ENCODE data around the gene ATG16L2. TPM values are rescaled to one million over a fixed set of nuclear protein-coding genes. Genes with fewer than 3 reads are reported as not detected.

The ATG16L2 gene
- total and polyA plus RNA-seq, 10 of the 15 experiments (the other 5 are each of a cell fraction or from before 2014, with no cell fraction given), result 1.9 to 67.7 (median 30.4) TPM

- Histone ChIP-seq H3K4me2 (ENCODE audit: control insufficient read depth, insufficient read depth) (peak overlapping the region; percentile 63; the same call in 1 of the 2 replicates), H3K27ac (ENCODE audit: control insufficient read depth, insufficient read depth) (peak overlapping the region; percentile 68)
- CTCF ChIA-PET, result interaction anchor here (1.5 to 15.0 kb wide), 4 partner anchors 26 to 60 kb away, joined by 5 to 469 read pairs (median 6); no protein-coding TSS in a partner anchor
Measured at GRCh38 chr11:72786305-72787215, 27.7 kb upstream of the ATG16L2 start.

More at GRCh38 chr11:72786305-72787215, 27.7 kb upstream of the ATG16L2 start:
- 97% methylated on average over 7 of the region's 8 CpGs for WGBS (ENCODE audit: insufficient coverage, insufficient replicate concordance, low lambda C conversion rate, missing lambda C conversion rate)
- no peak; the same call in 2 of the 3 replicates for ATAC-seq
- POLR2A ChIA-PET, result interaction anchor here (0.6 to 1.5 kb wide), 5 partner anchors 7 to 602 kb away, joined by 3 to 9 read pairs (median 5); no protein-coding TSS in a partner anchor
- H2AFZ ChIP-seq (ENCODE audit: control insufficient read depth, low read depth, low read length), result peak overlapping the region; percentile 57; the same call in 1 of the 2 replicates
- H3K4me3 ChIP-seq, result no peak overlapping the region
- H3K4me1 ChIP-seq (ENCODE audit: control insufficient read depth, insufficient read depth, low read length), result peaks cover 27% of the 10 kb centered on the region
- H3K9me3 ChIP-seq (replicated peaks; ENCODE audit: control insufficient read depth, insufficient read depth, low read length), result no peaks in the 10 kb centered on the region
- BruUV-seq (replicated peaks), result no TSS peak
- intact Hi-C loops (cut with micrococcal nuclease; ENCODE audit: unreplicated experiment), result no loop called here
- H3K36me3 ChIP-seq (ENCODE audit: control insufficient read depth in 2 of 2, insufficient read depth in 2 of 2, low read length in 1 of 2), result no peaks in the 10 kb centered on the region
- TF ChIP-seq KAT2A (conservative IDR thresholded peaks at IDR 0.05; ENCODE audit: control insufficient read depth, low read depth, low read length), result no peak
- TF ChIP-seq SPI1 (IDR thresholded peaks at IDR 0.05; ENCODE audit: borderline replicate concordance, insufficient read depth, low read depth, low read length), result 0 out of 2 replicates have a peak, but pooled peaks have one; percentile 3
- no peaks in the 10 kb centered on the region for H3K79me2 ChIP-seq (ENCODE audit: control insufficient read depth, insufficient read depth, low read length)
- H4K20me1 ChIP-seq (ENCODE audit: control insufficient read depth, insufficient read depth), result no peaks in the 10 kb centered on the region
- SMC1A ChIA-PET (ENCODE audit: uncharacterized antibody, unreplicated experiment), result interaction anchor here (0.6 to 1.9 kb wide), 7 partner anchors 24 to 61 kb away, joined by 3 to 8 read pairs (median 4); no protein-coding TSS in a partner anchor
- FAIRE-seq, result no peak
- H3K9ac ChIP-seq (ENCODE audit: control insufficient read depth, insufficient read depth, low read length), result peak overlapping the region; percentile 51; the same call in 1 of the 2 replicates
- RAD21 ChIA-PET (ENCODE audit: unreplicated experiment), result interaction anchor here (1.1 to 10.5 kb wide), 3 partner anchors 33 to 69 kb away, joined by 4 to 256 read pairs (median 4); no protein-coding TSS in a partner anchor
- no peak for DNase-seq (ENCODE audit: low read depth, low spot score)
- no peaks in the 10 kb centered on the region for H3K27me3 ChIP-seq (replicated peaks in 1 of 2; ENCODE audit: control insufficient read depth in 2 of 2, insufficient read depth in 2 of 2, low read length in 1 of 2)
- in situ Hi-C loops (cut with MboI), result no loop called here
